GM23248 (cell line): Measurements from ENCODE around the gene FTO.

Source experiments
- EZH2 ChIP-seq: fragments of 200-600 bp; sonication (generic); IDR thresholded peaks from 2 replicates; pipeline ENCODE4 v1.6.1; 2018; ENCODE audit warnings: antibody characterized with exemption, mild to moderate bottlenecking; ENCODE audit not compliant: insufficient read depth, poor library complexity, severe bottlenecking
- EZH2phosphoT487 ChIP-seq: fragments of 200-600 bp; sonication (generic); IDR thresholded peaks from 2 replicates; pipeline ENCODE4 v1.6.1; 2018; ENCODE audit warnings: antibody characterized with exemption, moderate library complexity, mild to moderate bottlenecking, low read depth; ENCODE audit not compliant: insufficient read depth

- TF ChIP-seq EZH2phosphoT487 (no peak), EZH2 (no peak)
These were observed 258.1 kb downstream of the FTO start for GRCh38 chr16:53962041-53962440.
